Uterus (tissue), 2 donors: ENCODE measurements around the gene TRPC4AP.

Source experiments
- POLR2A ChIP-seq, 2 donors: fragments of 450-650 bp; IDR thresholded peaks; one replicate each; pipeline ENCODE4 v1.6.1; 2016; ENCODE audit warnings: antibody characterized with exemption in 2 of 2, mild to moderate bottlenecking in 1 of 2, moderate library complexity in 1 of 2
- TF ChIP-seq, protein P1 (sequence below), 4 experiments: fragments of 200-600 bp in 2 of 4; fragments of 450-650 bp in 2 of 4; sonication (generic) in 2 of 4; IDR thresholded peaks; one replicate each; pipeline ENCODE4 v1.5.1; 2016 to 2019; ENCODE audit warnings: antibody characterized with exemption in 4 of 4, mild to moderate bottlenecking in 2 of 4, moderate library complexity in 1 of 4

DNA sequence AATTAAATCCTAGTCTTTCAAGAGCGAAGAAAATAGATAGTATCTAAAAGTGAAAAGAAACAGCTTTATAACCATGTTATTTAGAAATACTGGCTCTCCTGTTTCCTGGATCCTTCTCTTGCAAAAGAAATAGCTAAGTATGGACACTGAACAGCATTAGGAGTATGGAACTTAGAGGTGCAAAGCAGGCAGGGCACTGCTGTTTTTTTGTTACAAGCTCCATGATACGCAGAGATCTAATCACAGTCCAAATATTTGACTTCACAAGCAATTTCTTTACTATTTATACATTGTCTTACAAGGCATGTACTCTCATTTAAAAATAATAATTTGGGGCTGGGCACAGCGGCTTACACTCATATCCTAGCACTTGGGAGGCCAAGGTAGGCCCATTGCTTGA, 7.6 kb downstream of the TRPC4AP start:
- TF ChIP-seq, protein P1, sequence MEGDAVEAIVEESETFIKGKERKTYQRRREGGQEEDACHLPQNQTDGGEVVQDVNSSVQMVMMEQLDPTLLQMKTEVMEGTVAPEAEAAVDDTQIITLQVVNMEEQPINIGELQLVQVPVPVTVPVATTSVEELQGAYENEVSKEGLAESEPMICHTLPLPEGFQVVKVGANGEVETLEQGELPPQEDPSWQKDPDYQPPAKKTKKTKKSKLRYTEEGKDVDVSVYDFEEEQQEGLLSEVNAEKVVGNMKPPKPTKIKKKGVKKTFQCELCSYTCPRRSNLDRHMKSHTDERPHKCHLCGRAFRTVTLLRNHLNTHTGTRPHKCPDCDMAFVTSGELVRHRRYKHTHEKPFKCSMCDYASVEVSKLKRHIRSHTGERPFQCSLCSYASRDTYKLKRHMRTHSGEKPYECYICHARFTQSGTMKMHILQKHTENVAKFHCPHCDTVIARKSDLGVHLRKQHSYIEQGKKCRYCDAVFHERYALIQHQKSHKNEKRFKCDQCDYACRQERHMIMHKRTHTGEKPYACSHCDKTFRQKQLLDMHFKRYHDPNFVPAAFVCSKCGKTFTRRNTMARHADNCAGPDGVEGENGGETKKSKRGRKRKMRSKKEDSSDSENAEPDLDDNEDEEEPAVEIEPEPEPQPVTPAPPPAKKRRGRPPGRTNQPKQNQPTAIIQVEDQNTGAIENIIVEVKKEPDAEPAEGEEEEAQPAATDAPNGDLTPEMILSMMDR (IDR thresholded peaks at IDR 0.05) = no peak
- no peak for TF ChIP-seq POLR2A (IDR thresholded peaks at IDR 0.05)
